Superior temporal gyrus (tissue), 1 donor: ENCODE measurements around the gene YJEFN3.

Experiments used
- DNase-seq: peaks from one replicate; pipeline ENCODE4 v3.0.0-alpha.2; 2016; ENCODE audit errors: extremely low spot score

YJEFN3 gene

DNA sequence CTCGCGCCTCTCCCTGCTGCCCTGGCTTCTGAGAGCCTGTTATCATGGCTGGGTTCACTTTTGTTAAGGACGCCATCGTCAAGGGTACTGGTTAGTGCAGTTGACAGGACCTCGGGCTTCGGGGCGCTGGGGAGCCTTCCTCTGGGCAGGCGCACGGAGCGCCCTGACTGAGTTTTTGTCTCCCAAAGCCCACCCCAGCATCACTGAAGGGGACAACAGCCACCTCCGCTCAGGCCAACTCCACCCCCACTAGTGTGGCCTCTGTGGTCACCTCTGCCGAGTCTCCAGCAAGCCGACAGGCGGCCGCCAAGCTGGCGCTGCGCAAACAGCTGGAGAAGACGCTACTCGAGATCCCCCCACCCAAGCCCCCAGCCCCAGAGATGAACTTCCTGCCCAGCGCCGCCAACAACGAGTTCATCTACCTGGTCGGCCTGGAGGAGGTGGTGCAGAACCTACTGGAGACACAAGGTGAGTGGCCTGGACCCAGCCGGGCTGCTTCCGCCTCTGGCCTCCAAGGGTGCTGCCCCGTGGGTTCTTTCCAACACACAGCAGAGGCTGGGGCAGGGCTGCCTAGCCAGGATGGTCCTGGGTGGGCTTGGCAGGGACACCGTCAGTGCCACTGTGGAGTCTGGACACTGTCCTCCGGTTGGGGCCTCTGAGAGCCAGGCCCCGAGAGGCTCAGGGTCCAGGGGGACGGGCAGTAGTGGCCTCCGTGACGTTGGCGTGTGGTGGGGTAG, 30.3 kb upstream of the YJEFN3 start:
- DNase-seq, result no peak

DNA sequence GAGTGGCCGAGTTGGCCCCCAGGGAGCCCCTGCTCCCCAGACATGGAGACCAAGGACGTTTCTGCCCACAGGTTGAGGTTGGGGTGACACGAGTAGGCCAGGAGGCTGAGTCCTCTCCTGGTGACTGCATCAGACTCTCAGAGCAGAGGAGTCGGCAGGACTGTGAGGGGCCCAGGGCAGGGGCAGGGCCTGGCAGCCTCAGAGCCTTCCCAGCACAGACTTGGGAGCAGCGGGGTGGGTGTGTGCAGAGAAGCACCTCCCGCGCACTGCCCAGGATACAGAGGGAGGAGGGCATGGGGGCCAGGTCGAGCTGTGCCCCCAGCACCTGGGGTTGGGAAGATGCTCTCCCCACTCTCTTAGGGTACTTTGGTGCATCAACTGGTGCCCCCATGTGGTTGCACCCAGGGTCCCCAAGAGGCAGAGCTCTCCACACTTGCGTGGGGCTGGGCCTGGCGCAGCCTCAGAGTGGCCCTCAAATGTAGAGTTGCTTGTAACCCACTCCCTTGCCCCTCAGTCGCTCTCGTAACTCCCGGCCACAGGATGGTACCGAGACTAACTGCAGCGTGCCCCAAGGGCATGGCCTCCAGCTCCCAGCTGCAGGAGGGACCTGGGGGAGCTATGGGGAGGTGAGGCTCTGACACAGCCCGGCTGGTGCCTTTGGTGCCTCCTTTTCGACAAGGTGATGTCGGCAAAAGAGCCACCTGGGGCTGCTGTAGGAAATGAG, 29.3 kb upstream of the YJEFN3 start:
- no peak for DNase-seq

DNA sequence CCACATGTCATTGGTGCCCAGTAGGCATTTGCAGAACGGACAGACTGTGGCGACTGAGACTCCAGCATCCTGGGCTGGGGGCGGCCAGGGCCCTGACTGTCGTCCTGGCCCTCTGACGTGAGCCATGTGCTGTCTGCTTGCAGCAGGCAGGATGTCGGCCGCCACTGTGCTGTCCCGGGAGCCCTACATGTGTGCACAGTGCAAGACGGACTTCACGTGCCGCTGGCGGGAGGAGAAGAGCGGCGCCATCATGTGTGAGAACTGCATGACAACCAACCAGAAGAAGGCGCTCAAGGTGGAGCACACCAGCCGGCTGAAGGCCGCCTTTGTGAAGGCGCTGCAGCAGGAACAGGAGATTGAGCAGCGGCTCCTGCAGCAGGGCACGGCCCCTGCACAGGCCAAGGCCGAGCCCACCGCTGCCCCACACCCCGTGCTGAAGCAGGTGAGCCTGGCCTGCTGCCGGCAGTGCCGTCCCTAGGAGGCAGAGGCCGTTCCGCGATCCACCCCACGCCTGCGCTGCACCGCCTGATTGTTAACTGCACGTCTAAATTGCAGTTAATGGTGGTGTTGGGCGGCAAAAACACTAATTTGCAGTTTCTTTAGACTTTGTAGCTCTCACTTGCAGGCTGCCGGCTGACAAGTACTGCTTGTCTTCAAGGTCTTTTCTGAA, 27.6 kb upstream of the YJEFN3 start:
- DNase-seq, result no peak

DNA sequence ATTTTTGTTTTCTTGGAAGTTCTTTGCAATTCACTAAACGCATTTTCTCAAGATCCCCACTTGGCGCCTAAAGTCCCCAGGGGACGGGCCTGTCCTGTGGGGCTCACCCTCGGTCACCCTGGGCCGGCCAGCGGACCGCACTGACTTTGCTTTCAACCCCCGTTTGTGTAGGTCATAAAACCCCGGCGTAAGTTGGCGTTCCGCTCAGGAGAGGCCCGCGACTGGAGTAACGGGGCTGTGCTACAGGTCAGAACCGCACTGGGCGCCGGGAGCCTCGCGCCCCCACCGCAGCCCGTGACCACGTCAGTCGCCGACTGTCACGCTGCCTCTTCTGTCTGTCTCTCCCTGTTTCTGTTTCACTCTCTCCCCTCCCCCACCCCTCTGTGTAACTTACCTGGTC, 26.9 kb upstream of the YJEFN3 start:
- DNase-seq, result no peak

DNA sequence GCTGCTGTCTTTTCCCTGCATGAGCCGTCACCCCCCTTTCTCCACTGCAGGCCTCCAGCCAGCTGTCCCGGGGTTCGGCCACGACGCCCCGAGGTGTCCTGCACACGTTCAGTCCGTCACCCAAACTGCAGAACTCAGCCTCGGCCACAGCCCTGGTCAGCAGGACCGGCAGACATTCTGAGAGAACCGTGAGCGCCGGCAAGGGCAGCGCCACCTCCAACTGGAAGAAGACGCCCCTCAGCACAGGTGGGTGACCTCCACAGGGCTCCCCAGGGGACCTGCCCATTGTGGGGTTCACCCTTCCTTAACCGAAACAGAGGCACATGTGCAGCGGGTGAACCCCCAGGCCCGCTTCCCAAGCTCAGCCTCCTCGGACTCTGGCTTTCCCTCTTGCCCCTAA, 26.4 kb upstream of the YJEFN3 start:
- DNase-seq, result no peak

DNA sequence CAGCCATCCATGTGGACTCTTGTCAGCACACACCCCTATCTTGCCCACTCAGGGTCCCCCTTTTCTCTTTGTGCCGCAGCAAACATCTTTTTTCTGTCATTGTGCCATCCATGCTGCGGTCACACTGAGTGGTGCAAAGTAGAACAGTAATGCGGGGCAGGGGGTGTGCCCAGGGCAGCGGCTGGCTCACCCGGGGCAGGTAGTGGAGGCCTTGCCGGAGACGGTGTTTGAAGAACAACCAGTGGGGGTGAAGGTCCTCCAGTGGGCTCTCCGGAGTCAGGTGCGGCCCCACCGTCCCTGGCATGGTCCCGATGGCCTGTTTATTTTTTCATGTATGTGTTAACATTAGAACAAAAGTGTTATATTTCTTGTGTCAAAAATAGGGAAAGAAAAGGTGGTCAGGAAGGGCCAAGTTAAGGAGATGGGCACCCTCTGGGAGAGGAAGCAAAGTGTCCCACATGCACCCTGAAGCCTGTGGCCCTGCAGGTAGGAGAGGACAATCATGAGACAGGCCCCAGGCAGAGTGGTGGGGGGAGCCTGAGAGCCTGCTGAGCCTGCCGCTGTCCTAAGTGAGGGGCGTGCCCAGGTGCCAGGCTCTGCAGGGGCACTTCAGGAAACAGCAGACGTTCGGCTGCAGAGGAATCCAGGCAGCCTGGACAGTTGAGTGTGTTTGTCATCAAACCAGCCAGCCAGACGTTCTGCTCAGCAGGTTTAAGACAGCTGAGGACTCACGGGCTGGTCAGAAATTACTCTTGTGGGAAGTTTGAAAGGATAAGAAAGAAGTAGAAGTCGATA, 25.7 kb upstream of the YJEFN3 start:
- no peak for DNase-seq

DNA sequence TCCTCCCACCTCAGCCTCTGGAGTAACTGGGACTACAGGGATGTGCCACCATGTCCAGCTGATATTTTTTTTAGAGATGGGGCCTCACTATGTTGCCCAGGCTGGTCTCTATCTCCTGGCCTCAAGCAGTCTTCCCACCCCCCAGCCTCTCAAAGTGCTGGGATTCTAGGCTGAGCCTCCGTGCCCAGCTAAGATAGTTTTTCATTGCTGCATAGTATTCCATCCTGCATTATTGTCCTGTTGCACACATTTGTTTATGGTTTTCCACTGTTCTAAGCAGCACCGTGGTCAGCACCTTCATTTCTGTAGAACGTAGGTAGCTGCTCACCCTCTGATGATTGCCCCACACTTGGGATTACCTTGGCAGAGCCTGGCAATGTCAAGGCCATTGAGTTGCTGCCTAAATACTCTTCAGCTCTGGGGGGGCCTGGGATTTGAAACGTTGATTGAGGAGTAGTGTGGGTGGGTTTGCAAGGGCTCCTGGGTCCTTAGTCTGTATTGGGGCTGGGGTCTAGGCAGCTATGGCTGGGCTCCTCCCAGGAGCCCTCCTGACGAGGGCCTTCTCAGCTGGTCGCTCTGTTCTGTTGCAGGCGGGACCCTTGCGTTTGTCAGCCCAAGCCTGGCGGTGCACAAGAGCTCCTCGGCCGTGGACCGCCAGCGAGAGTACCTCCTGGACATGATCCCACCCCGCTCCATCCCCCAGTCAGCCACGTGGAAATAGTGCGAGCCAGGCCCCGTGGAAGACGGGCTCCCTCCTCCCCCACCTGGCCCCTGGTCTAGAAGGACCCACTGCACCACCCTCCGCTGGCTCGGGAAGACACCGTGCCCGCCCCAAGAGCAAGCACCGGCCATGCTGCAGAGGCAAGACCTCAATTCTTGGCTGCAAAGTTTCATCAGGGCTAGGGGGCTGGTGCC, 23.7 kb upstream of the YJEFN3 start:
- no peak for DNase-seq

DNA sequence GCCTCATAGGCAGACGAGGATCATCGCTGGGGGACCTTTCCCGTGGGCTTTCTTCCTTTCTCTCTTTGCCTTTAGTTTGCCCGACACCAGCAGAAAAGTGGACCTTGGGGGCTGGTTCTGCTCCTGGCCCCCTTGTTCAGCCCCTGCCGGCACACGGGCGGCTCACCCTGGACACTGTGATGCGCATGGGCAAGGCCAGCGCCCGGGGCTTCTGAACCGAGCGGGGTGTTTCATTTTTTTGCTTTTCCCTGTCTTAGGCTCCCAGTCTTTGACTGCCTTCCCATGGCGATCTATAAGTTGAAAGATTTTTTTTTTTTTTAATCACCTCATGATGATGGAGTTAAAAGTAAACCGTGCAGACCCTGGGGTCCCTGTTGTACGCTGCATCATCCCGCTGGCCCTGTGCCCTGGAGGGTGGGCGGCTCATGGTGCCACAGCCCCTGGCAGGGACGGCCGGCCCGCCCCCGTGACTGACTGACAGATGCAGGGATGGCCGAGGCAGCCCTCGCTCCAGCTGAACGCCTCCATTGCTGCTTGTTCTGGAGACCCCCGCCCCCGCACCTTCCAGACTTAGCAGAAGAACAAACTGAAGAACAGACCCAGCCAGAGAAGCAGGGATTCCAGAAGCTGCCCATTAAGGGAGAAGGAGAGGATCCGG, 22.9 kb upstream of the YJEFN3 start:
- no peak for DNase-seq

DNA sequence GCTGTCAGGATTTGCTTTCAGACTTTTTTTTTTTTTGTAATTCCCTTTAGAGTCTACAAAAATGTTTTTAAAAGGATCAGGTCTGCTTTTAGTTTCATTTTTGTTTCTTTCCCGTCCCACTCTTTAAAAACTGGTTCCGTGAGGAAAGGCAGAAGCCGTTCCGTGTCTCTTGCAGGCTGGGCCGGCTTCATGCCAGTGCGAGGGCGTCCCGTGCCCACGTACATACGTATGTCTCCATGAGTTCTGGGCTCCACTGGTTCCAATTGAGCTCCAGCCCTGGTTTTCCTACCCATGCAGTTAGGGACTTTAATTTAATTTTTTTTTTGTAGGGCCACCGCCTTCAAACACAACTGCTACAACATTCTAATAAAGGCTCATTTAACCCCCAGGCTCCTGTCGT, 22.1 kb upstream of the YJEFN3 start:
- DNase-seq, result peak; percentile 35

DNA sequence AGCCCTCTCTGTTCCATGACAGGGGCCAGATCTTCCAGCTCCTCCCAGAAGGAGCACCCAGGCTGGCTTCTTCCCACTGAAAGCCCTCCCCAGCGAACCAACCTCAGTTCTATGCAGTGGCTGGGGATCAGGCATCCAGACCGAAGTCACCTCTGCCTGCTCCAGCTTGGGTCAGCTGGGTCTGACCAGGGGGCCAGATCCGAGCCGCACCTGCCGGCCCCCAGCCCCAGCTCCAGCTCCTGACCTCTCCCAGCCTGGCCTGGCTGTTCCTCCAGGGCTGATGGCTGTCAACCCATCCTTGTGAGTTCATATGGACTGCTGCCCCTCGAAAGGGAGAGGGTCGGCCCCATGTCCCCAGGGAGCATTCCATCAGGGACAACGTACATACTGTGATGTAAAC, 21.4 kb upstream of the YJEFN3 start:
- no peak for DNase-seq

DNA sequence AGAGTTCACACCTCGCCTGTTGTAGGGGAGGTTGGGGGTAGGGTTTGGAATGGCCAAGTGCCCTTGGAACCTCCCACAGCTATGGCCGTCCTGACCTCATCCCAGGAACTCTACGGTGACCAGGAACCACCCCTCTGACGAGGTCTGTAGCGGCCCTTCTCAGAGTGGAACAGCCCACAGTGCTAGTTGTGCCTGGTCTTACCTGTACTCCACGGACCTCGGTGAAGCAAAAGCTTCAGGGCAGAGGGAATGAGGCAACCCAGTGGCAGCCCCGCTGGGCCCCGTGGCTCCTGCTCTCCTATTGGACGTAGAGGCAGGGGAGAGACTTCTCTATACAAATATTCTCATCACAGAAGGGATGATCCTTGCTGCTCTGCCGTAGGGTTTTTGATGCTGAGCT, 20.5 kb upstream of the YJEFN3 start:
- DNase-seq, result no peak

DNA sequence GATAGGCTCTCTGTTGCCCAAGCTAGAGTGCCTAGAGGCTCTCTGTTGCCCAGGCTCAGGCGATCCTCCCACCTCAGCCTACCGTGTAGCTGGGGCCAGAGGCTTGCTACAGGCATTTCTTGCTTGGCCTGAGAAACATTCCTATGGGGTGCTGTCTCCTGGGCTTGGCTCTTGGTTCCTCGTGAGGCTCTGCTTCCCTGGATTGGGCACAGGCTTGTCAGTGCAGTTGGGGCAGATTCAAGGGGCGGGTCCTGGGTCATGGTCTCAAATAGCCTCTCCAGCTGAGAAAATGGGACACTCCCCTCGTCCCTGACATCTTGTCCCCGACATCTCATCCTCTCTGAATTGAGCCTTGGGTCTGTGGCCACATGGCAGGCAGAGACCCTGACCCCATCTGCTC, 18.3 kb upstream of the YJEFN3 start:
- DNase-seq, result no peak

DNA sequence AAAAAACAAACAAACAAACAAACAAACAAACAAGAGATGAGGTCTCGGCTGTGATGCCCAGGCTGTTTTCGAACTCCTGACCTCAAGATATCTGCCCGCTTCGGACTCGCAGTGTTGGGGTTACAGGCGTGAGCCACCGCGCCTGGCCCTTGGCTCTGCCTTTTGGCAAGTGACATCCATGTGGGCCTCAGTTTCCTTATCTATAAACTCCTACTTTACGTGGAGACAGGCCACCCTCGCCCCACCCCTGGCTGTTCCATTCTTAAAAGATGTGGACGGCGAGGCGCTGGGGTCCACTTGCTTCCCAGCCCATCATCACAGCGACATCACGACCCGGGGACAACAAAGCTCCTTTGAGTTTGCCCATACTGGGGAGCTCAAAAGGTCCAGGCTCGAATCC, 15.0 kb upstream of the YJEFN3 start:
- no peak for DNase-seq

DNA sequence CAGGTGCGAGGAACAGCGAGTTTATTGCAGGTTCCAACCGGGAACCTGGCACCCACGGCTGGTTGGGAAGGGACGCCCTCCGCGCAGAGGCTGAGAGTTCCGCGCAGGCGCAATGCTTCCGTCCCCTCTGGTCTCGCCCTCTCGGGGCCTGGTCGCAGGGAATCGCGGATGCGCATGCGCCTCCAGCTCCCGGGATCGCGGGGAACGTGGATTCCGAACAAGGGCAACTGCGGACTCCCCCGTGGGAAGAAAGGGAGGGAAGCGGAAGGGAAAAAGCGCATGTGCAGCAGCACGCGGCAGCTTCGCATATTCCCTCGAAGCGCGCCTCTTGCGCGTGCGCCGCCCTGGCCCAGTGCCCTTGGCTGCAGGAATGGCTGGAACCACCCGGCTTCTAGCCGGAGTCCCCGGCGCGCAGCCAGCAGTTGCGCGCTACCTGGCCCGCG, 14.5 kb upstream of the YJEFN3 start:
- no peak for DNase-seq

DNA sequence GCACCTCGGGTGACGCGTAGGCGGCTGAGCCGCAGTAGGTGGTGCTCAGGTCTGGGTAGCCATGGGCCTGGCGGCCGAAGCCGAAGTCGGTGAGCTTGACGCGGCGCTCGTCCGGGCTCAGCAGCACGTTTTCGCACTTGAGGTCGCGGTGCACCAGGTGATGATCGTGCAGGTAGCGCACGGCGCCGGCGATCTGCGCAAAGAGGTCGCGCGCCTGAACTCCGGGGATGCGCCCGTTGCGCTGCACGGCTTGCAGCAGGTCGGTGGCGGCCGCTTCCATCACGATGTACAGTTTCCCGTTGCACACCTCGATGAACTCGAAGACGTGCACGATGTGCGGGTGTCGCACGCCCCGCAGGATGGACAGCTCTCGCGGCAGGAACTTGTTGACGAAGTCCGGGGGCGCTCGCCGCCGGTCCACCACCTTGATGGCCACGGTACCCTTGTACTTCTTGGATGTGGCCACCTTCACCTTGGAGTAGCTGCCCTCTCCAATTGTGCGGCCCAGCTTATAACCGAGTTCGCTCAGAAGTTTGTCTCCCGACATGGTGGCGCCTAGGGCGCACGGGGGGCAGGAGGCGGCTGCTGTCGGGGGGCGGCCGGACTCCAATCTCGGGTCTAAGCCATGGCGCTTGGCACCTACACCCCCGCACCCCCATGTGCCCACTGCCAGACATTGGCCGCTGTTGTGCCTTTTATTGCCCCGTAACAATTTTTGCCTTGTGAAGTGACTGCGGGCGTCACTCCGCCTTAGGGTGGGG, 13.7 kb upstream of the YJEFN3 start, which contains the start of gene TSSK6:
TSS of gene TSSK6 (minus strand) at position 668 of the 761 bp plus-strand sequence. CDS start at position 547, 121 bp downstream.
- DNase-seq, result no peak

DNA sequence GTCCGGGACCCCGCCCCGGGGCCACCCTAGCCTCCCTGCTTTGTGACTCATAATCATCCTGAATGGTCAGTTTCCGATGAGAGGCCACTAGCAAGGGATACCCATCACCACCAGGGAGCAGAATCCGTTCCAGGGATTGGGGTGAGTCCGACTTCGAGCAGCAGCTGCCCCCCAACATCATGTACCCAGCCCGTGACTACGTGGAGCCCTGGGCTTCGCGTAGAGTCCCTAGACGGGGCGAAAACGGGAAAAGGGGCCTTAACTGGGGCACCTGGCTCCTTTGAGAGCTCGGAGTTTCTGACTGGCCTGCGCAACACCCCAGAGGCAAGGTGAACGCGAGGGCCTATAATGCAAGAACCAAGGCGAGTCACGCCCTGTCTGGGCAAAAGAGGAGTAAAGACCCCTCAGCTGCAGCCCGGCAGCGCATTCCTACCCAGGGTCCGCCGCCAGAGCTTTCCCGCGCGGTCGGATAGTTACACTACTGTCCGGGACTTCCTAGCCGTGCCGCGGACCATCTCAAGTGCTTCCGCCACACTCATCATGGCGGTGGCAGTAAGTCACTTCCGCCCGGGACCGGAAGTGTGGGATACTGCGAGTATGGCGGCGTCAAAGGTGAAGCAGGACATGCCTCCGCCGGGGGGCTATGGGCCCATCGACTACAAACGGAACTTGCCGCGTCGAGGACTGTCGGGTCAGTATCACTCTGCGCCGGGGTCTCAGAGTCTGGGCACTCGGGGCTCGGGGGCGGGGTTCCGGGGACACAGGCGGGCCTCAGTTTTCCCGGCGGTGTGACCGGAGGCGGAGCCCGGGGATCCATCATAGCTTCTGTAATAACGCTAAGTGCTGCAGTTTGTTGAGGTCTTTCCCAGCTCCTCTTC, 12.8 kb upstream of the YJEFN3 start, which contains the start of gene NDUFA13:
TSS of gene NDUFA13 (plus strand) at position 584 of the 878 bp plus-strand sequence. CDS start at position 598, 14 bp downstream.
- peak; percentile 97 for DNase-seq

DNA sequence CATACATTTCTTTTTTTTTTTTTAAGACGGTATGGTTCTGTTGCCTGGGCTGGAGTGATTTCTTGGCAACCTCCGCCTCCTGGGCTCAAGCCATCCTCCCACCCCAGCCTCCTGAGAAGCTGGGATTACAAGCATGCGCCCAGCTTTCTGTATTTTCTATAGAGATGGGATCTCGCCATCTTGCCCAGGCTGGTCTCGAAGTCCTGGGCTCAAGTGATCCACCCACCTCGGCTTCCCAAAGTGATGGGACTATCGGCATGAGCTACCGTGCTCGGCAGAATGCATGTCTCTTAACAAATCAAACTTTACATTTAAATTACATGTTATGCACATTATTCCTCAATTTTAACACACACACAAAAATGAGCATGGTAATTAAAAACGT, 11.5 kb upstream of the YJEFN3 start:
- no peak for DNase-seq

DNA sequence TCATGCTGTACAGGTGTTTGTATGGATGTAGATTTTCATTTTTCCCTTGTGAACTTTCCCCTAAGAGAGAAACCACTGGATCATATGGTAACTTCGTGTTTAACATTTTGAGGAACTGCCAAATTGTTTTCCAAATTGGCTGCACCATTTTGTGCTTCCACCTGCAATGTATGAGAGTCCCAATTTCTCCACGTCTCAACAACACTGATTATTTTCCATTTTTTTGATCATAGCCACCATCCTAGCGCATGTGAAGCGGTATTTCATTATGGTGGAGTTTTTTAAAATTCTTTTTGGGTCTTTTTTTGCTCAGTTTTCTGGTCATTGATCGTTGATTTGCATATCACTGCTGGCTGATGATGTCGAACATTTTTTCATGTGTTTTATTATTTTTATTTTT, 7.7 kb upstream of the YJEFN3 start:
- DNase-seq, result no peak
